ENCODE measurements around the gene CNN2.

DNA sequence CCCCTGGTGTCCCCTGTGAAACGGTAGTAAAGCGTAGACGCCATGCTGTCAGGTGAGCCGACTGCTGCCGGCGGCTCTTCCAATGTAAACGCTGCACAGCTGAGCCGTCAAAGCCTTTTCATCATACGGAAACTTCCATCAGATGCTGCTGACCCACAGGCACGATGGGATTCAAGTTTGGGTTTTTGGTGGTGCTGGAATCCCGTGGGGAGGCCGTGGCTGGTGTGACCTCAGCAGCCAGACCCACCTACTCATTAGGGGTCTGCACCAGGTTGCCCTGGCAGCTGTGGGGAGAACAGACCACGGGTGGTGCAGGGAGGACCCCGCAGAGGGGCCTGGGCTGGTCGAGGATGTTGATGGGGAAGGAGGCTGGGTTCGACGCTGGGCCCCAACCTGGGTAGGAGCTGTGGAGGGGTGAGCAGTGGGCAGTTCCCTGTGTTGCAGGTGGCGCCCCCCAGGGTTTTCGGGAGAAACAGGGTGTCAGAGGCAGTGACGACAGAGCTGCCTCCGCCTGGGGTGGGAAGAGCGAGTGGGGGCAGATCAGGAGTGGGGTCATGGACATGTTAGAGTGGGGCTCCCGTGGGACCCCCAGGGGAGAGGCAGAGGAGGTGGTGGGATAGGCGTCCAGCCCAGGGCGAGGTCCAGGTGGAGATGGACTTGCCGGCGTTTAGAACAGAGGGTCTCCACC, 19.6 kb upstream of the CNN2 start:
- TF ChIP-seq, protein P1, sequence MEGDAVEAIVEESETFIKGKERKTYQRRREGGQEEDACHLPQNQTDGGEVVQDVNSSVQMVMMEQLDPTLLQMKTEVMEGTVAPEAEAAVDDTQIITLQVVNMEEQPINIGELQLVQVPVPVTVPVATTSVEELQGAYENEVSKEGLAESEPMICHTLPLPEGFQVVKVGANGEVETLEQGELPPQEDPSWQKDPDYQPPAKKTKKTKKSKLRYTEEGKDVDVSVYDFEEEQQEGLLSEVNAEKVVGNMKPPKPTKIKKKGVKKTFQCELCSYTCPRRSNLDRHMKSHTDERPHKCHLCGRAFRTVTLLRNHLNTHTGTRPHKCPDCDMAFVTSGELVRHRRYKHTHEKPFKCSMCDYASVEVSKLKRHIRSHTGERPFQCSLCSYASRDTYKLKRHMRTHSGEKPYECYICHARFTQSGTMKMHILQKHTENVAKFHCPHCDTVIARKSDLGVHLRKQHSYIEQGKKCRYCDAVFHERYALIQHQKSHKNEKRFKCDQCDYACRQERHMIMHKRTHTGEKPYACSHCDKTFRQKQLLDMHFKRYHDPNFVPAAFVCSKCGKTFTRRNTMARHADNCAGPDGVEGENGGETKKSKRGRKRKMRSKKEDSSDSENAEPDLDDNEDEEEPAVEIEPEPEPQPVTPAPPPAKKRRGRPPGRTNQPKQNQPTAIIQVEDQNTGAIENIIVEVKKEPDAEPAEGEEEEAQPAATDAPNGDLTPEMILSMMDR (IDR thresholded peaks at IDR 0.05), result no peak
- no peak for TF ChIP-seq EZH2 (IDR thresholded peaks at IDR 0.05; ENCODE audit: borderline replicate concordance, insufficient read depth, low read depth, low read length, poor library complexity, severe bottlenecking)

Data from B cell (primary cell).